PFSK-1 (cell line): Measurements from ENCODE around the gene DTD1.

Source experiments
- FOXP2 ChIP-seq: optimal IDR thresholded peaks from 2 replicates; pipeline ENCODE3; 2011; ENCODE audit warnings: borderline replicate concordance, control low read depth, inconsistent platforms; ENCODE audit not compliant: insufficient read depth; ENCODE audit errors: extremely low read length, extremely low read depth
- POLR2AphosphoS5 ChIP-seq: IDR thresholded peaks from 2 replicates; pipeline ENCODE4 v1.6.1; 2012; ENCODE audit warnings: low read depth, mild to moderate bottlenecking, control low read depth, low read length, moderate library complexity
- REST ChIP-seq, 2 experiments: IDR thresholded peaks; 2 replicates each; pipeline versions ENCODE4 v1.6.1 to v1.8.0; 2011 to 2012; ENCODE audit warnings: low read depth in 2 of 2, low read length in 2 of 2, control low read depth in 1 of 2, inconsistent platforms in 1 of 2, mild to moderate bottlenecking in 1 of 2, moderate library complexity in 1 of 2; ENCODE audit not compliant: insufficient read depth in 1 of 2
- SIN3A ChIP-seq: IDR thresholded peaks from 2 replicates; pipeline ENCODE4 v1.6.1; 2012; ENCODE audit warnings: mild to moderate bottlenecking, low read length, moderate library complexity, borderline replicate concordance; ENCODE audit not compliant: insufficient read depth
- TAF1 ChIP-seq: IDR thresholded peaks from 2 replicates; pipeline ENCODE4 v1.6.1; 2012; ENCODE audit warnings: low read length, control low read depth, borderline replicate concordance; ENCODE audit not compliant: insufficient read depth

The DTD1 gene

GRCh38 chr20:18749528-18749927 is 161.7 kb downstream of the DTD1 start:
- no peak for TF ChIP-seq REST (IDR thresholded peaks at IDR 0.05; ENCODE audit: insufficient read depth in 1 of 2, low read depth in 2 of 2, low read length in 2 of 2)
- TF ChIP-seq POLR2AphosphoS5 = no peak
- TF ChIP-seq FOXP2 = no peak
- TF ChIP-seq SIN3A = no peak
- TF ChIP-seq TAF1 = no peak

- no peak for TF ChIP-seq SIN3A
- no peak for TF ChIP-seq POLR2AphosphoS5
- TF ChIP-seq REST (IDR thresholded peaks at IDR 0.05; ENCODE audit: insufficient read depth in 1 of 2, low read depth in 2 of 2, low read length in 2 of 2) = no peak
- no peak for TF ChIP-seq FOXP2
- no peak for TF ChIP-seq TAF1
These were observed 162.9 kb downstream of the DTD1 start for GRCh38 chr20:18750735-18751134.

- no peak for TF ChIP-seq POLR2AphosphoS5
- no peak for TF ChIP-seq REST (IDR thresholded peaks at IDR 0.05; ENCODE audit: insufficient read depth in 1 of 2, low read depth in 2 of 2, low read length in 2 of 2)
- no peak for TF ChIP-seq TAF1
- no peak for TF ChIP-seq FOXP2
- TF ChIP-seq SIN3A = no peak
These were observed 166.3 kb downstream of the DTD1 start for GRCh38 chr20:18754030-18754652.

GRCh38 chr20:18754653-18755045 is 166.8 kb downstream of the DTD1 start:
- no peak for TF ChIP-seq SIN3A
- no peak for TF ChIP-seq POLR2AphosphoS5
- TF ChIP-seq REST (IDR thresholded peaks at IDR 0.05; ENCODE audit: insufficient read depth in 1 of 2, low read depth in 2 of 2, low read length in 2 of 2) = no peak
- no peak for TF ChIP-seq TAF1
- no peak for TF ChIP-seq FOXP2

GRCh38 chr20:18767676-18768075 is 179.8 kb downstream of the DTD1 start:
- no peak for TF ChIP-seq TAF1
- no peak for TF ChIP-seq FOXP2
- TF ChIP-seq POLR2AphosphoS5 = no peak
- no peak for TF ChIP-seq SIN3A
- no peak for TF ChIP-seq REST (IDR thresholded peaks at IDR 0.05; ENCODE audit: insufficient read depth in 1 of 2, low read depth in 2 of 2, low read length in 2 of 2)
